ENCODE data around the gene SMARCD1. TPM values are rescaled to one million over a fixed set of nuclear protein-coding genes. Genes with fewer than 3 reads are reported as not detected.

Gene SMARCD1
- total RNA-seq: 101 and 108 TPM in 2 replicates

DNA sequence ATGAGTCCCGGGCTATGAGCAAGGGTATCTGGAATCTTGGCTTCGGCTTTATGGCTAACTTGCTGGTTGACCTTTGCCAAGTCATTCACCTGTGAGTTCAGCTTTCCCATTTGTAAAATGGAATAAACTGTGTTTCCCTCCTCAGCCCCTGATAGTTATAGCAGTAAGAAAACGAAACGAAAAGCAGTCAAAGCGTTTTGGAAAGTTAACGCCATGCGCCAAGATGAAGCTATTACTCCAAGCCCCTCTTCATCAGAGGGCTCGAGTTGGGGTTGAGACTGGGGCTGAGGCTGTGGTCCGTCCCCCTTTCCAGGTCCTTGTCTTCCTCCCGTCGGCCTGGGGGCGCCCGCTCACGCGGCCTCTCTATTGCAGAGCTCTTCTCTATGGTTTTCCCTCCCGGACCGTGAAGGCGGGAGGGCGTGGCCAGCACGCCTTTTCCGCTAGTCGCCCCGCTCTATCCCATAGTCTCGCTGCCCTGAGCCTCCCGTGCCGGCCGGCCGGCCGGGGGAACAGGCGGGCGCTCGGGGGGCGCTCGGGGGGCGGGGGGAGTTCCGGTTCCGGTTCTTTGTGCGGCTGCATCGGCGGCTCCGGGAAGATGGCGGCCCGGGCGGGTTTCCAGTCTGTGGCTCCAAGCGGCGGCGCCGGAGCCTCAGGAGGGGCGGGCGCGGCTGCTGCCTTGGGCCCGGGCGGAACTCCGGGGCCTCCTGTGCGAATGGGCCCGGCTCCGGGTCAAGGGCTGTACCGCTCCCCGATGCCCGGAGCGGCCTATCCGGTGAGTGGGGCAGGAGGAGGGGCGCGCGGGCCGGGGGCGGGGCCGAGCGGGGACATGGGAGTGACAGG lies at the start of gene SMARCD1:
Gene SMARCD1 (plus strand): TSS at position 568 of the 840 bp plus-strand sequence. CDS start 28 bp downstream, at position 596.
- peaks cover 35% of the 10 kb centered on the region for H3K4me1 Mint-ChIP-seq
- POLR2A ChIA-PET: interaction anchor here (0.6 to 8.5 kb wide), 31 partner anchors 12 to 975 kb away, joined by 3 to 262 read pairs (median 4); partner anchors contain the start of genes BCDIN3D, CERS5, COX14 and DIP2B
- ATAC-seq (ENCODE audit: low read depth): peak; percentile 86
- H3K4me3 Mint-ChIP-seq: peak within 1 kb of the TSS; percentile 94
- H3K9me3 Mint-ChIP-seq: no peaks in the 10 kb centered on the region
- intact Hi-C loops (cut with micrococcal nuclease): loop anchor here (1.0 to 5.0 kb wide), 6 partner anchors 10 to 316 kb away; partner anchors contain the start of genes CERS5, LARP4 and RACGAP1
- peaks cover 40% of the 10 kb centered on the region for H3K36me3 Mint-ChIP-seq (ENCODE audit: low read depth)
- H3K27ac Mint-ChIP-seq: peak within 1 kb of the TSS; percentile 97
- H3K27me3 Mint-ChIP-seq: no peaks in the 10 kb centered on the region
- peak; percentile 82 for DNase-seq
- CTCF ChIA-PET: interaction anchor here (0.7 to 2.7 kb wide), 8 partner anchors 8 to 91 kb away, joined by 3 to 48 read pairs (median 8); partner anchors contain the start of genes CERS5 and COX14
- TF ChIP-seq, protein P1, sequence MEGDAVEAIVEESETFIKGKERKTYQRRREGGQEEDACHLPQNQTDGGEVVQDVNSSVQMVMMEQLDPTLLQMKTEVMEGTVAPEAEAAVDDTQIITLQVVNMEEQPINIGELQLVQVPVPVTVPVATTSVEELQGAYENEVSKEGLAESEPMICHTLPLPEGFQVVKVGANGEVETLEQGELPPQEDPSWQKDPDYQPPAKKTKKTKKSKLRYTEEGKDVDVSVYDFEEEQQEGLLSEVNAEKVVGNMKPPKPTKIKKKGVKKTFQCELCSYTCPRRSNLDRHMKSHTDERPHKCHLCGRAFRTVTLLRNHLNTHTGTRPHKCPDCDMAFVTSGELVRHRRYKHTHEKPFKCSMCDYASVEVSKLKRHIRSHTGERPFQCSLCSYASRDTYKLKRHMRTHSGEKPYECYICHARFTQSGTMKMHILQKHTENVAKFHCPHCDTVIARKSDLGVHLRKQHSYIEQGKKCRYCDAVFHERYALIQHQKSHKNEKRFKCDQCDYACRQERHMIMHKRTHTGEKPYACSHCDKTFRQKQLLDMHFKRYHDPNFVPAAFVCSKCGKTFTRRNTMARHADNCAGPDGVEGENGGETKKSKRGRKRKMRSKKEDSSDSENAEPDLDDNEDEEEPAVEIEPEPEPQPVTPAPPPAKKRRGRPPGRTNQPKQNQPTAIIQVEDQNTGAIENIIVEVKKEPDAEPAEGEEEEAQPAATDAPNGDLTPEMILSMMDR (IDR thresholded peaks at IDR 0.05): no peak

DNA sequence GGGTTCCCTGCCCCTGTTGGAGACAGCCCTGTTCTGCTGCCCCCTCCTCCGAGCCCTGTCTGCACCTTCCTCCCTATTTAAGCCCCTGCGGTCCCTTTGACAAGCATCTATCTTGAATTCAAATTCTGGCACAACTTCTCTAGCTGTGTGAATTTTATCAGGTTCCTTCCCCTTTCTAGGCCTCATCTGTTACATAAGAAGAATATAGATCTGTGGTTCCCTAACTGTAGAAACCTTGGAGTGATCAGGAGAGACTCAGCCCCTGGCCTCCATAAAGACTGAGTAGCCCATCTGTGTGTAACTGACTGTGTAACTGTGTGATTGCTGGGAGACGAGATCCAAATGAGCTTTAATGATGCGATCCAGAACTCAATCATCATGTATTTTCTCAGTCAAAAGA lies 46.8 kb upstream of the SMARCD1 start:
- no peak overlapping the region for H3K4me3 Mint-ChIP-seq
- no peaks in the 10 kb centered on the region for H3K36me3 Mint-ChIP-seq (ENCODE audit: low read depth)
- H3K4me1 Mint-ChIP-seq: peaks cover 4% of the 10 kb centered on the region
- intact Hi-C loops (cut with micrococcal nuclease): loop anchor here (5.0 kb wide), 1 partner anchor 34 kb away; no protein-coding TSS in a partner anchor
- H3K9me3 Mint-ChIP-seq: no peaks in the 10 kb centered on the region
- CTCF ChIA-PET: interaction anchor here (0.6 to 3.0 kb wide), 8 partner anchors 8 to 93 kb away, joined by 3 to 16 read pairs (median 8); no protein-coding TSS in a partner anchor
- no peak overlapping the region for H3K27ac Mint-ChIP-seq
- POLR2A ChIA-PET: no interaction called here
- ATAC-seq (ENCODE audit: low read depth): no peak
- no peak for DNase-seq
- peaks cover 2% of the 10 kb centered on the region for H3K27me3 Mint-ChIP-seq
- TF ChIP-seq, protein P1 (IDR thresholded peaks at IDR 0.05): no peak

DNA sequence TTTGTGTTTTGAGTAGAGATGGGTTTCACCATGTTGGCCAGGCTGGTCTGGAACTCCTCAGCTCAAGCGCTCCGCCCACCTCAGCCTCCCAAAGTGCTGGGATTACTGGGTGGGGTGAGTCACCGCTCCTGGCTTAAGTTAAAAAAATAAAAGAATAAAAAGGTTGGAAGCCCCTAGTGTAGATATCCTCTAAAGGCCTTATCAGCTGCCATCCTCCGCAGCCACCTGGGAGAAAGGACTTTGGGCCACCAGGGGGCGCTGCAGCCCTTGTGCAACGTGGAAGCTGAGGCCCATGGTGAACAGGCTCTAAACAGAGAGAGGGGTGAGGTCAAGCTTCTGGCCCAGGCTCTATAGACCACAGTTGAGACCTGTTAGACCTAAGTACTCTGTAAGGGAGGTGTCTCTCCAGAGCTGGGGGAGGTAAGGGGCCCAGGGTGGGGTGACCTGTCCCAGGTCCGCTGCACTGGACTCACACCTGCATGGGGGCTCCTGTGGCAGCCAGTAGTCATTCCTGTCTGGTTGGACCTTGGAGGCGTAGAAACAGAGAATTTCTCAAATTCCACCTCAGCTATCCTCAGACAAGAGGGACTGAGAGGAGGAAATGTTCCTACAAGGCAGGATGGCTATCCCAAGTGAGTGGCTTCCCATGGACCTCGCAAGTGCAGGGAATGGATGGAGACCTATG lies 45.8 kb upstream of the SMARCD1 start:
- Mint-ChIP-seq H3K9me3 (no peaks in the 10 kb centered on the region), H3K27me3 (peaks cover 2% of the 10 kb centered on the region), H3K36me3 (ENCODE audit: low read depth) (no peaks in the 10 kb centered on the region), H3K27ac (no peak overlapping the region), H3K4me3 (no peak overlapping the region), H3K4me1 (no peaks in the 10 kb centered on the region)
- intact Hi-C loops (cut with micrococcal nuclease): loop anchor here (1.0 to 5.0 kb wide), 2 partner anchors 17 to 33 kb away; no protein-coding TSS in a partner anchor
- ChIA-PET CTCF (interaction anchor here (0.6 to 3.0 kb wide), 11 partner anchors 9 to 94 kb away, joined by 3 to 16 read pairs (median 6); partner anchors contain the start of gene RACGAP1), POLR2A (no interaction called here)
- peak; percentile 50 for ATAC-seq (ENCODE audit: low read depth)
- DNase-seq: peak; percentile 69
- TF ChIP-seq, protein P1 (IDR thresholded peaks at IDR 0.05): no peak

DNA sequence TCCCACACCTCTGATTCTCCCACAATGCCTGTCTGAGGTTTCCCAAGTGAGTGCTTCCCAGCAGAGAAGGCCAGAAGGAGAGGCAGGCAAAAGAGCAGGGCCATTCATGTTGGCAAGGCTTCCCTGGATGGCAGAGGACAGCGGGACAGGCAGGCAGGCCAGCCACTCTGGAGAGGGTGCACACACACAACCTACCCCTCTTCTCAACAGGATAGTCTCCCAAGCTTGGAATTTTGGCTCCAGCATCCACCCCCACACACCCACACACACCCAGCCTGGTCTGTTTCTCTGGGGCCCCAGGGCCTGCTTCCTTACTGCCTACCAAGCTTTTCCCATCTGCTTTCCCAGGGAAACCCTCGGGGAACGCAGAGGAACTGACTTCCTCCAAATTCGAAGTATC lies 44.5 kb upstream of the SMARCD1 start:
- TF ChIP-seq, protein P1 (IDR thresholded peaks at IDR 0.05): no peak
- H3K36me3 Mint-ChIP-seq (ENCODE audit: low read depth): no peaks in the 10 kb centered on the region
- ChIA-PET POLR2A (interaction anchor here (0.5 kb wide), 1 partner anchor 22 kb away, joined by 3 read pairs; no protein-coding TSS in a partner anchor), CTCF (interaction anchor here (0.7 kb wide), 1 partner anchor 16 kb away, joined by 3 read pairs; no protein-coding TSS in a partner anchor)
- ATAC-seq (ENCODE audit: low read depth): no peak
- H3K9me3 Mint-ChIP-seq: no peaks in the 10 kb centered on the region
- no peaks in the 10 kb centered on the region for H3K4me1 Mint-ChIP-seq
- H3K27ac Mint-ChIP-seq: no peak overlapping the region
- no peak for DNase-seq
- intact Hi-C loops (cut with micrococcal nuclease): no loop called here
- H3K27me3 Mint-ChIP-seq: peaks cover 2% of the 10 kb centered on the region
- H3K4me3 Mint-ChIP-seq: no peak overlapping the region
